Measurements from ENCODE around the gene PRICKLE2.

PRICKLE2 gene

DNA sequence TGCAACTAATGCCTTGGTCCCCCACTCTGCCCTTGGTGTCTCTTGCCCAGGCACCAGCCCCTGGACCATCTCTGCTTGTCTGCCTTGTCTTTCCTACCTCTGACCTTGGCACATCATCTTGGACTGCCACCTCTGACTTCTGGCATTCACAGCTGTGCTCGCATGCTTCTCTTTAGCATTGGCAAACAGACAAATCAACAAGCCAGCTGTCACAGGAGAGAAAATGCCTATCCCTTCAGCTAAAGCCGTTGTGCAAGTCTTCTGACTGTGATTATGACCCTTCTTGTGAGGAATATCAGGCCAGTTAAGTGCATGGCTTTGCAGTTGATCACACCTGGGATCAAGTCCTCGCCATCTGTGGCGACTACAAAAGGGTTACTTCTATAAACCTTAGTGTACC, 84.6 kb downstream of the PRICKLE2 start:
- peaks cover 9% of the 10 kb centered on the region for H3K4me1 ChIP-seq (ENCODE audit: control insufficient read depth, insufficient read depth, low read length)
- no peaks in the 10 kb centered on the region for H3K9me3 ChIP-seq (ENCODE audit: control insufficient read depth, insufficient read depth, low read depth, low read length)
- no peak overlapping the region for H3K27ac ChIP-seq (ENCODE audit: extremely low read depth, low read depth, low read length)
- TF ChIP-seq KLF7 (tag by site-specific recombination; IDR thresholded peaks at IDR 0.05; ENCODE audit: borderline replicate concordance) = no peak
- TF ChIP-seq ZNF354C (tag by site-specific recombination; IDR thresholded peaks at IDR 0.05; ENCODE audit: borderline replicate concordance, low read depth) = no peak
- no peak for TF ChIP-seq ZBTB20 (tag by site-specific recombination; IDR thresholded peaks at IDR 0.05)
- TF ChIP-seq HOXD13 (CRISPR knock-in tag; IDR thresholded peaks at IDR 0.05; ENCODE audit: borderline replicate concordance) = no peak
- TF ChIP-seq ZNF654 (tag by site-specific recombination; IDR thresholded peaks at IDR 0.05; ENCODE audit: low read depth) = no peak
- no peak for TF ChIP-seq ZNF433 (tag by site-specific recombination; IDR thresholded peaks at IDR 0.05; ENCODE audit: low read depth)
- no peak overlapping the region for H3K4me3 ChIP-seq (ENCODE audit: low read depth, low read length)
- H3K36me3 ChIP-seq (ENCODE audit: control insufficient read depth in 2 of 2, insufficient read depth in 1 of 2, low read length in 2 of 2) = no peaks in the 10 kb centered on the region
- ChIA-PET POLR2A (no interaction called here), CTCF (interaction anchor here (0.7 kb wide), 1 partner anchor 105 kb away, joined by 3 read pairs; no protein-coding TSS in a partner anchor)

GRCh38 chr3:64138656-64139375, 86.5 kb downstream of the PRICKLE2 start:
- Histone ChIP-seq H3K4me1 (ENCODE audit: control insufficient read depth, insufficient read depth, low read length) (peaks cover 5% of the 10 kb centered on the region; the same call in 1 of the 2 replicates), H3K27ac (ENCODE audit: extremely low read depth, low read depth, low read length) (no peak overlapping the region), H3K4me3 (ENCODE audit: low read depth, low read length) (no peak overlapping the region), H3K9me3 (ENCODE audit: control insufficient read depth, insufficient read depth, low read depth, low read length) (no peaks in the 10 kb centered on the region), H3K36me3 (ENCODE audit: control insufficient read depth in 2 of 2, insufficient read depth in 1 of 2, low read length in 2 of 2) (no peaks in the 10 kb centered on the region)
- TF ChIP-seq, protein P1, sequence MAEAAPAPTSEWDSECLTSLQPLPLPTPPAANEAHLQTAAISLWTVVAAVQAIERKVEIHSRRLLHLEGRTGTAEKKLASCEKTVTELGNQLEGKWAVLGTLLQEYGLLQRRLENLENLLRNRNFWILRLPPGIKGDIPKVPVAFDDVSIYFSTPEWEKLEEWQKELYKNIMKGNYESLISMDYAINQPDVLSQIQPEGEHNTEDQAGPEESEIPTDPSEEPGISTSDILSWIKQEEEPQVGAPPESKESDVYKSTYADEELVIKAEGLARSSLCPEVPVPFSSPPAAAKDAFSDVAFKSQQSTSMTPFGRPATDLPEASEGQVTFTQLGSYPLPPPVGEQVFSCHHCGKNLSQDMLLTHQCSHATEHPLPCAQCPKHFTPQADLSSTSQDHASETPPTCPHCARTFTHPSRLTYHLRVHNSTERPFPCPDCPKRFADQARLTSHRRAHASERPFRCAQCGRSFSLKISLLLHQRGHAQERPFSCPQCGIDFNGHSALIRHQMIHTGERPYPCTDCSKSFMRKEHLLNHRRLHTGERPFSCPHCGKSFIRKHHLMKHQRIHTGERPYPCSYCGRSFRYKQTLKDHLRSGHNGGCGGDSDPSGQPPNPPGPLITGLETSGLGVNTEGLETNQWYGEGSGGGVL (tag by site-specific recombination; IDR thresholded peaks at IDR 0.05) = no peak
- TF ChIP-seq BCL11A (tag by site-specific recombination; IDR thresholded peaks at IDR 0.05; ENCODE audit: low read depth) (no peak), ZNF747 (tag by site-specific recombination; IDR thresholded peaks at IDR 0.05) (no peak), SCRT2 (tag by site-specific recombination; IDR thresholded peaks at IDR 0.05) (no peak), ZNF416 (tag by site-specific recombination; IDR thresholded peaks at IDR 0.05) (no peak), ZNF670 (tag by site-specific recombination; IDR thresholded peaks at IDR 0.05; ENCODE audit: low read depth) (no peak), ZNF10 (tag by site-specific recombination; IDR thresholded peaks at IDR 0.05) (no peak), ZFP3 (tag by site-specific recombination; IDR thresholded peaks at IDR 0.05; ENCODE audit: low read depth) (no peak), ZNF792 (tag by site-specific recombination; IDR thresholded peaks at IDR 0.05) (no peak), PRDM1 (tag by site-specific recombination; IDR thresholded peaks at IDR 0.05) (no peak), AEBP2 (tag by site-specific recombination; IDR thresholded peaks at IDR 0.05; ENCODE audit: borderline replicate concordance) (no peak), ZNF510 (tag by site-specific recombination; IDR thresholded peaks at IDR 0.05; ENCODE audit: insufficient replicate concordance) (no peak), ZNF223 (tag by site-specific recombination; IDR thresholded peaks at IDR 0.05) (no peak), ZNF114 (tag by site-specific recombination; IDR thresholded peaks at IDR 0.05) (no peak), ZNF571 (tag by site-specific recombination; IDR thresholded peaks at IDR 0.05) (no peak)
- TF ChIP-seq, protein P2, sequence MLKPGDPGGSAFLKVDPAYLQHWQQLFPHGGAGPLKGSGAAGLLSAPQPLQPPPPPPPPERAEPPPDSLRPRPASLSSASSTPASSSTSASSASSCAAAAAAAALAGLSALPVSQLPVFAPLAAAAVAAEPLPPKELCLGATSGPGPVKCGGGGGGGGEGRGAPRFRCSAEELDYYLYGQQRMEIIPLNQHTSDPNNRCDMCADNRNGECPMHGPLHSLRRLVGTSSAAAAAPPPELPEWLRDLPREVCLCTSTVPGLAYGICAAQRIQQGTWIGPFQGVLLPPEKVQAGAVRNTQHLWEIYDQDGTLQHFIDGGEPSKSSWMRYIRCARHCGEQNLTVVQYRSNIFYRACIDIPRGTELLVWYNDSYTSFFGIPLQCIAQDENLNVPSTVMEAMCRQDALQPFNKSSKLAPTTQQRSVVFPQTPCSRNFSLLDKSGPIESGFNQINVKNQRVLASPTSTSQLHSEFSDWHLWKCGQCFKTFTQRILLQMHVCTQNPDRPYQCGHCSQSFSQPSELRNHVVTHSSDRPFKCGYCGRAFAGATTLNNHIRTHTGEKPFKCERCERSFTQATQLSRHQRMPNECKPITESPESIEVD (tag by site-specific recombination; IDR thresholded peaks at IDR 0.05) = no peak
- TF ChIP-seq, protein P3, sequence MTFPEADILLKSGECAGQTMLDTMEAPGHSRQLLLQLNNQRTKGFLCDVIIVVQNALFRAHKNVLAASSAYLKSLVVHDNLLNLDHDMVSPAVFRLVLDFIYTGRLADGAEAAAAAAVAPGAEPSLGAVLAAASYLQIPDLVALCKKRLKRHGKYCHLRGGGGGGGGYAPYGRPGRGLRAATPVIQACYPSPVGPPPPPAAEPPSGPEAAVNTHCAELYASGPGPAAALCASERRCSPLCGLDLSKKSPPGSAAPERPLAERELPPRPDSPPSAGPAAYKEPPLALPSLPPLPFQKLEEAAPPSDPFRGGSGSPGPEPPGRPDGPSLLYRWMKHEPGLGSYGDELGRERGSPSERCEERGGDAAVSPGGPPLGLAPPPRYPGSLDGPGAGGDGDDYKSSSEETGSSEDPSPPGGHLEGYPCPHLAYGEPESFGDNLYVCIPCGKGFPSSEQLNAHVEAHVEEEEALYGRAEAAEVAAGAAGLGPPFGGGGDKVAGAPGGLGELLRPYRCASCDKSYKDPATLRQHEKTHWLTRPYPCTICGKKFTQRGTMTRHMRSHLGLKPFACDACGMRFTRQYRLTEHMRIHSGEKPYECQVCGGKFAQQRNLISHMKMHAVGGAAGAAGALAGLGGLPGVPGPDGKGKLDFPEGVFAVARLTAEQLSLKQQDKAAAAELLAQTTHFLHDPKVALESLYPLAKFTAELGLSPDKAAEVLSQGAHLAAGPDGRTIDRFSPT (tag by site-specific recombination; IDR thresholded peaks at IDR 0.05) = no peak
- TF ChIP-seq, protein P4, sequence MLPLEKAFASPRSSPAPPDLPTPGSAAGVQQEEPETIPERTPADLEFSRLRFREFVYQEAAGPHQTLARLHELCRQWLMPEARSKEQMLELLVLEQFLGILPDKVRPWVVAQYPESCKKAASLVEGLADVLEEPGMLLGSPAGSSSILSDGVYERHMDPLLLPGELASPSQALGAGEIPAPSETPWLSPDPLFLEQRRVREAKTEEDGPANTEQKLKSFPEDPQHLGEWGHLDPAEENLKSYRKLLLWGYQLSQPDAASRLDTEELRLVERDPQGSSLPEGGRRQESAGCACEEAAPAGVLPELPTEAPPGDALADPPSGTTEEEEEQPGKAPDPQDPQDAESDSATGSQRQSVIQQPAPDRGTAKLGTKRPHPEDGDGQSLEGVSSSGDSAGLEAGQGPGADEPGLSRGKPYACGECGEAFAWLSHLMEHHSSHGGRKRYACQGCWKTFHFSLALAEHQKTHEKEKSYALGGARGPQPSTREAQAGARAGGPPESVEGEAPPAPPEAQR (tag by site-specific recombination; IDR thresholded peaks at IDR 0.05) = no peak
- ChIA-PET POLR2A (no interaction called here), CTCF (interaction anchor here (1.0 kb wide), 1 partner anchor 18 kb away, joined by 3 read pairs; no protein-coding TSS in a partner anchor)

All from HEK293 (cell line).